Measurements from ENCODE around the gene PLCB1.

The PLCB1 gene

GRCh38 chr20:8471465-8471864 lies 339.4 kb downstream of the PLCB1 start:
- no peaks in the 10 kb centered on the region for H3K9me3 Mint-ChIP-seq
- no peak overlapping the region for H3K27ac Mint-ChIP-seq

GRCh38 chr20:8473459-8473858 lies 341.4 kb downstream of the PLCB1 start:
- H3K27ac Mint-ChIP-seq, result no peak overlapping the region
- H3K27me3 Mint-ChIP-seq, result no peaks in the 10 kb centered on the region
- CTCF ChIA-PET, result no interaction called here
- no peak for DNase-seq
- no peaks in the 10 kb centered on the region for H3K9me3 Mint-ChIP-seq
- H3K4me1 Mint-ChIP-seq, result no peaks in the 10 kb centered on the region
- no peaks in the 10 kb centered on the region for H3K36me3 Mint-ChIP-seq
- H3K4me3 Mint-ChIP-seq, result no peak overlapping the region

More at GRCh38 chr20:8471465-8471864, 339.4 kb downstream of the PLCB1 start:
- Mint-ChIP-seq H3K36me3 (no peaks in the 10 kb centered on the region), H3K4me3 (no peak overlapping the region), H3K27me3 (no peaks in the 10 kb centered on the region), H3K4me1 (no peaks in the 10 kb centered on the region)
- DNase-seq, result no peak
- CTCF ChIA-PET, result no interaction called here

GRCh38 chr20:8474027-8474668 lies 342.1 kb downstream of the PLCB1 start:
- Mint-ChIP-seq H3K4me1 (no peaks in the 10 kb centered on the region), H3K27ac (no peak overlapping the region), H3K4me3 (no peak overlapping the region), H3K27me3 (no peaks in the 10 kb centered on the region), H3K36me3 (no peaks in the 10 kb centered on the region), H3K9me3 (no peaks in the 10 kb centered on the region)
- DNase-seq, result no peak
- CTCF ChIA-PET, result no interaction called here

- Mint-ChIP-seq H3K27me3 (no peaks in the 10 kb centered on the region), H3K27ac (no peak overlapping the region), H3K9me3 (no peaks in the 10 kb centered on the region), H3K36me3 (no peaks in the 10 kb centered on the region), H3K4me1 (no peaks in the 10 kb centered on the region), H3K4me3 (no peak overlapping the region)
- DNase-seq, result no peak
- CTCF ChIA-PET, result no interaction called here
These were observed 344.0 kb downstream of the PLCB1 start for GRCh38 chr20:8476021-8476420.

- no peak for DNase-seq
- H3K9me3 Mint-ChIP-seq, result no peaks in the 10 kb centered on the region
- H3K36me3 Mint-ChIP-seq, result no peaks in the 10 kb centered on the region
- H3K27ac Mint-ChIP-seq, result no peak overlapping the region
- CTCF ChIA-PET, result no interaction called here
- no peaks in the 10 kb centered on the region for H3K27me3 Mint-ChIP-seq
- no peak overlapping the region for H3K4me3 Mint-ChIP-seq
- H3K4me1 Mint-ChIP-seq, result no peaks in the 10 kb centered on the region
These were observed 348.5 kb downstream of the PLCB1 start for GRCh38 chr20:8480597-8480996.

- CTCF ChIA-PET, result no interaction called here
- no peaks in the 10 kb centered on the region for H3K9me3 Mint-ChIP-seq
- H3K36me3 Mint-ChIP-seq, result no peaks in the 10 kb centered on the region
- H3K4me1 Mint-ChIP-seq, result no peaks in the 10 kb centered on the region
- H3K27me3 Mint-ChIP-seq, result no peaks in the 10 kb centered on the region
- H3K27ac Mint-ChIP-seq, result no peak overlapping the region
- DNase-seq, result no peak
- H3K4me3 Mint-ChIP-seq, result no peak overlapping the region
These were observed 355.6 kb downstream of the PLCB1 start for GRCh38 chr20:8487696-8488095.

GRCh38 chr20:8489094-8489883 lies 357.2 kb downstream of the PLCB1 start:
- Mint-ChIP-seq H3K27me3 (no peaks in the 10 kb centered on the region), H3K36me3 (no peaks in the 10 kb centered on the region), H3K4me3 (no peak overlapping the region), H3K9me3 (no peaks in the 10 kb centered on the region), H3K4me1 (no peaks in the 10 kb centered on the region), H3K27ac (no peak overlapping the region)
- CTCF ChIA-PET, result no interaction called here
- no peak for DNase-seq

GRCh38 chr20:8490076-8490830 lies 358.2 kb downstream of the PLCB1 start:
- Mint-ChIP-seq H3K4me3 (no peak overlapping the region), H3K36me3 (no peaks in the 10 kb centered on the region), H3K9me3 (no peaks in the 10 kb centered on the region), H3K4me1 (no peaks in the 10 kb centered on the region), H3K27ac (no peak overlapping the region), H3K27me3 (no peaks in the 10 kb centered on the region)
- CTCF ChIA-PET, result no interaction called here
- DNase-seq, result no peak

- CTCF ChIA-PET, result no interaction called here
- no peak for DNase-seq
These were observed 360.1 kb downstream of the PLCB1 start for GRCh38 chr20:8492173-8492572.

GRCh38 chr20:8498571-8498970 lies 366.5 kb downstream of the PLCB1 start:
- H3K27me3 Mint-ChIP-seq, result no peaks in the 10 kb centered on the region

More at GRCh38 chr20:8492173-8492572, 360.1 kb downstream of the PLCB1 start:
- no peaks in the 10 kb centered on the region for H3K27me3 Mint-ChIP-seq
- H3K4me1 Mint-ChIP-seq, result no peaks in the 10 kb centered on the region
- H3K4me3 Mint-ChIP-seq, result no peak overlapping the region
- H3K36me3 Mint-ChIP-seq, result no peaks in the 10 kb centered on the region
- H3K27ac Mint-ChIP-seq, result no peak overlapping the region
- H3K9me3 Mint-ChIP-seq, result no peaks in the 10 kb centered on the region

GRCh38 chr20:8504030-8504429 lies 372.0 kb downstream of the PLCB1 start:
- Mint-ChIP-seq H3K9me3 (no peaks in the 10 kb centered on the region), H3K27me3 (no peaks in the 10 kb centered on the region), H3K4me1 (no peaks in the 10 kb centered on the region), H3K27ac (no peak overlapping the region), H3K4me3 (no peak overlapping the region), H3K36me3 (no peaks in the 10 kb centered on the region)
- no peak for DNase-seq
- CTCF ChIA-PET, result no interaction called here

More at GRCh38 chr20:8498571-8498970, 366.5 kb downstream of the PLCB1 start:
- Mint-ChIP-seq H3K9me3 (no peaks in the 10 kb centered on the region), H3K27ac (no peak overlapping the region), H3K4me1 (no peaks in the 10 kb centered on the region), H3K4me3 (no peak overlapping the region), H3K36me3 (no peaks in the 10 kb centered on the region)
- CTCF ChIA-PET, result interaction anchor here (1.6 kb wide), 1 partner anchor 13 kb away, joined by 3 read pairs; no protein-coding TSS in a partner anchor
- DNase-seq, result no peak

- Mint-ChIP-seq H3K4me1 (no peaks in the 10 kb centered on the region), H3K36me3 (no peaks in the 10 kb centered on the region), H3K27me3 (no peaks in the 10 kb centered on the region), H3K27ac (no peak overlapping the region), H3K4me3 (no peak overlapping the region), H3K9me3 (no peaks in the 10 kb centered on the region)
- DNase-seq, result no peak
- CTCF ChIA-PET, result no interaction called here
These were observed 373.6 kb downstream of the PLCB1 start for GRCh38 chr20:8505476-8506200.

GRCh38 chr20:8507231-8507630 lies 375.2 kb downstream of the PLCB1 start:
- H3K9me3 Mint-ChIP-seq, result no peaks in the 10 kb centered on the region
- no peaks in the 10 kb centered on the region for H3K36me3 Mint-ChIP-seq
- no peak overlapping the region for H3K27ac Mint-ChIP-seq
- H3K27me3 Mint-ChIP-seq, result no peaks in the 10 kb centered on the region
- no peak for DNase-seq
- no peaks in the 10 kb centered on the region for H3K4me1 Mint-ChIP-seq
- H3K4me3 Mint-ChIP-seq, result no peak overlapping the region
- CTCF ChIA-PET, result no interaction called here

GRCh38 chr20:8509809-8510208 lies 377.7 kb downstream of the PLCB1 start:
- CTCF ChIA-PET, result no interaction called here
- Mint-ChIP-seq H3K4me1 (no peaks in the 10 kb centered on the region), H3K27ac (no peak overlapping the region), H3K27me3 (no peaks in the 10 kb centered on the region), H3K36me3 (no peaks in the 10 kb centered on the region), H3K9me3 (no peaks in the 10 kb centered on the region), H3K4me3 (no peak overlapping the region)
- DNase-seq, result no peak

Measured in activated naive CD4-positive, alpha-beta T cell treated with anti-CD3 and anti-CD28 coated beads, Interleukin-2, amount 10 ng/mL, durations not matched to agents 7 days and 5 days (primary cell).